TTC549 (cell line): ENCODE results near the gene GTF2H1.
"Not testable (repeated sequence)": the region's sequence is repeated elsewhere in the genome, so short reads cannot be mapped to it uniquely, and the experiment has no call there.

Experiments used
- FAIRE-seq: peaks from 2 replicates; lab custom pipeline; 2012; peaks lifted over from hg19 to GRCh38; lab: Jason Lieb, UNC

GTF2H1 gene

DNA sequence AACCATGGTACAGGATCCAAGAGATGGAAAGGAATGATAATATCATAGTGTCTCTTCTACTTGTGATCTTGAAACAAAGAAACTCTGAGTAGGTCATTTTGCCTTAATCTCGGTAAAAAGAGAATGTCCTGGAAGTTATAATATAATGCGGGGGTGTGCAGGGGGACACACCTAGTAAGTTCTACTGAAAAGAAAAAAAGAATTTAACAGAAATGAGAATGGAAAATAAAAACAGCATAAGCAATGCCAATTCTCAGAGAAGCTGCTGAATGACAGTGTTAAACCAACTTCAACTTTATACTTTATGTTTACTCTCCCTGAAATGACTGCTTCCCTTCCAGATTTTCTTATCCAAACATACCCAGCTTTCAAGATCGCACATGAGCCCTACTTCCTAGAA lies 2.5 kb upstream of the GTF2H1 start:
- no peak for FAIRE-seq

DNA sequence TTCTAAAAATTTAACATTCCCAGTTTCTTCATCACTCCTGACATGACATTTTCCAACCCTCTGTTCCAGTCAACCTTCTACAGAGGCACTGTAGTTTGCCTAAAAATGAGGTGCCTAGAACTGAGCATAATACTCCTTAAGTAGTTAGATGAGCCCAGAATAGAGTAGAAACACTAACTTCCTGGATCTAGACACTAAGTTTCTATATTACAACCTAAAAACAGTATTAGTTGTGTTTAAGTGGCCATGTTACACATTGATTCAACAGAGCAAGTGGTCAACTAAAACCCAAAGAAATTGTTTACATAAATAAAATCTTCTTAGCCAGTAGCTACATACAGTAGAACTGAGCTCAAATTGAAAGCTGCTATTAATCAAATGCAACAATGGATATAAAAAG lies 1.8 kb upstream of the GTF2H1 start:
- FAIRE-seq, result no peak

DNA sequence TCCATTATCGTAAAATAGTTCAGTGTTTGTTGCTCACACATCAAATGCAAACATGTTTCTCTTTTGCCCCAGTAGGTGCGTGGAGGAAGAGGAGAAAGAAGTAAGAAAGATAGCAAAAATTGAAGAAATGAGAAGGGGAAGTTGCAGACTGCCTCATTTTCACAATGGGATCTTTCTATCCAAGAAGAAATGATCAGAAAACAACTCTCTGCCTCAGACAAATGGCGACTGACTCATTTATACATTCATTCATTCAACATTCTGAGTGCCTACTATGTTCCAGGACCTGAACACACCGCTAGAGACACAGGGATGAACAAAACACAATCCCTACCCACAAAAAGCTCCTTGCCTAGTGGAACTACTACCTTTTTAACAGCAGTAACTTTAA lies 794 bp upstream of the GTF2H1 start:
- FAIRE-seq, result no peak

DNA sequence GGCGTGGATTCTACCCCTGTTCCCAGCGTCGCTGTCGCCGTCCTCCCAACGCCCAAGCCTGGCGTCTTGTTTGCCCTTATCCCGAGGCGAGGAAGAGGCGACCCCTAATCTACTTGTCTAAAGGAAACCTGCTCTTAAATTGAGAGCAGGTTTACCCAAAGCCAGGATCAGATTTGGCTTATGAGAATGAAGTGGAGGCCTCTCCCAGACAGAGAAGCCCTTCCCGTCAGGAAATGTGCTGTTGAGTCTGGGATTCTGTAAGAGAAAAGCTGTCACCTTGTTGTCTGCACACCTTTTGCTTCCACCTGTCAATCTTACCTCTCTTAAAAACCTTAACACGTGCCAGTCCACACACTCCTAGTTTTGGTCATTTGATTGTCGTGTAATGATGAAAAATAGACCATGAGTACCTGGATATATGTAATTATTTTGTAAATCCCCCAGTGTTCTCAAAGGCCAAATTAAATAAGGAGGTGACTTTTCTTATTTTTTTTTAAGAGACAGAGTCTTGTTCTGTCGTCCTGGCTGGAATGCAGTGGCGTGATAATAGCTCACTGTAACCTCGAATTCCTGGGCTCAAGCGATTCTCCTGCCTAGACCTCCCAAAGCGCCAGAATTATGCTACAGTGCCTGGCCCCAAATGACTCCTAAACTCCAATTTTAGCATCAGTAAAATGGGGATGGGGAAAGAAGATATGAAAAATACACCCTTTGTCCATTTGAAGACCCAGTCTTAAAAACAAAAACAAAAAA lies 627 bp downstream of the GTF2H1 start:
- FAIRE-seq, result no peak

DNA sequence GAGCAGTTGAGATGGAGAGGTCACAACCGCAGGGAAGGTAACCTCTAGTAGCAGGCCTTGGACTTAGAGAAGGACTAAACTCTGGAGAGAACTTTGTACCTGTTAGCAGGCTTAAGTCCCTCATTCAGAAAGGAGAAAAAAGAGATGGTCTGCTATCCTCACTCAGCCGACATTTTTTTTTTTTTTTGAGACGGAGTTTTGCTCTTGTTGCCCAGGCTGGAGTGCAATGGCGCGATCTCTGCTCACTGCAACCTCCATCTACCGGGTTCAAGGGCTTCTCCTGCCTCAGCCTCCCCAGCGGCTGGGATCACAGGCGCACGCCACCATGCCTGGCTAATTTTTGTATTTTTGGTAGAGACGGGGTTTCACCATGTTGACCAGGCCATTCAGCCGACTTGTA lies 1.5 kb downstream of the GTF2H1 start:
- not testable (repeated sequence) for FAIRE-seq

DNA sequence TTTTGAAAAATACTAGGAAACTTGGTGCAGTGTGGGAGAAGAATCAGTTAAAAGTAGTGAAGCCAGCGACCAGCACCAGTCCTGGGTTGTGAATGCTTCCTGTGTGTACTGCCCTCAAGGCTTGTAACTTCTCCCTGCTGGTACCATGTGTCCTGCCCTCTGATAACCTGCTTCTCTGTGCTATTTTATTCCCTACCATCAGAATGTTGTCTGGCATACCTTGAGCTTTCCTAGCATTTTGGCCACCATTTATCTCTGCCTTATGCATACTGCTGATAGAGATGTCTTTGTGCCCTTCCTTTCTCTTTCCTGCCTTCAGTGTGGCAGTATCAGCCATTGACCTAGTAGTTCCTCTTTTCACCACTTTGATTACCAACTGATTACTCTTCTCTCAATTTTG lies 2.0 kb downstream of the GTF2H1 start:
- FAIRE-seq, result no peak

DNA sequence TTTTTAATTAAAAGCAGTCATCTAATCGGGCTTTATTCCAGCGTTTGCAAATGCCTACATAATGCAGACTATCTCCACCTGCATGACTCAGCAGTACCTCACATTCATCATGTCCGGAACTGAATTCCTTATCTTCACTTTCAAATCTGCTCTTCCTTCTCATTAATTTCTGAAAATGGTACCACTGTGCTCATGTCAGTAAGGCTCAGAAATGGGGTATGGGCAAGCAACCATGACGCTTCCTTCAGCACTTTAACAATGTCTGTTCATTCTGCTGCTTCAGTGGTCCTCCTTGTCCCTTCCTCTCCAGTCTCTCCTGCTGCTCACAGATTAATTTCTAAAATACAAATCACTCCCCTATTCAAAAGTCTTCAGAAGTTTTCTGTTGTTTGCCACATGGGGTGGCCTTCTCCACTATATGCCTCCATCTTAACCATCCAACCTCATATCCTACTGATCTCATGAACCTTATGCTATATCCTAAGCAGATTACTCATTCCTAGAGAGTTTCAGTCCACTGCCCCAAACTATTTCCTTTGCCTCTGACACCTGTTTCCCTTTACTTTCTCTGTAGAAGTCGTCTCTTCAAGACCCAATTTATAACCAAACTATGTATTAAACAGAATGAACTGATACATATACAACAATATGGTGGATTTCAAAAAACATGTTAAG lies 7.0 kb downstream of the GTF2H1 start:
- FAIRE-seq, result no peak

DNA sequence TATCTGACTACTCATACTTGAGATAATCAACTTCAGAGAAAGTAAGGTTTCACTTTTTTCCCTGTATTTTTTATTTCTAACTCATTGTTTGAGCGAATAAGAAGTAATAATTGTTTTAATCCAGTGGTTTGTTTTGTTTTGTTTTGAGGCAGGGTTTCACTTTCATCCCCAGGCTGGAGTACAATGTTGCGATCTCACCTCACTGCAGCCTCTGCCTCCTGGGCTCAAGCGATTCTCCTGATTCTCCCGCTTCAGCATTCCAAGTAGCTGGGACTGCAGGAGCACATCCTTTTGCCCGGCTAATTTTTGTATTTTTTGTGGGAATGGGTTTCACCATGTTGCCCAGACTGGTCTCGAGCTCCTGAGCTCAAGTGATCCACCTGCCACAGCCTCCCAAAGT lies 8.6 kb downstream of the GTF2H1 start:
- no peak for FAIRE-seq

DNA sequence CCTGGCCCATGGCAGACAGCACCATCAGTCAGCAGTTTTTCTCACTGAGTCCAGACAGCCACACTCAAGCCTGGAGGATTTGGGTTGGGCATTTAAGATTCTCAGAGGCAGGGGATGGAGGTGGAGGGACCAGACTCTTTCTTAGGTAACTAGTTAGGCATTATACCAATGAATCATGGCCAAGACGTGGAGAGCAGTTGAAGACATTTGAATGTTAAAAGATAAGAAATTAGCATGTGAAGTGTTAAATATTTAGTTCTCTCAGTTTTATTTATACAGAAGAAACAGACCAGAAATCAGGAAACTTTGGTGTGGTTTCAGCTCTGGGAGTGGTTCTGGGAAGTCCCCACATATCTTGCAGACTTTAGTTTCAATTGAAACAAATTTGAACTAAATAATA lies 9.9 kb downstream of the GTF2H1 start:
- FAIRE-seq, result no peak

DNA sequence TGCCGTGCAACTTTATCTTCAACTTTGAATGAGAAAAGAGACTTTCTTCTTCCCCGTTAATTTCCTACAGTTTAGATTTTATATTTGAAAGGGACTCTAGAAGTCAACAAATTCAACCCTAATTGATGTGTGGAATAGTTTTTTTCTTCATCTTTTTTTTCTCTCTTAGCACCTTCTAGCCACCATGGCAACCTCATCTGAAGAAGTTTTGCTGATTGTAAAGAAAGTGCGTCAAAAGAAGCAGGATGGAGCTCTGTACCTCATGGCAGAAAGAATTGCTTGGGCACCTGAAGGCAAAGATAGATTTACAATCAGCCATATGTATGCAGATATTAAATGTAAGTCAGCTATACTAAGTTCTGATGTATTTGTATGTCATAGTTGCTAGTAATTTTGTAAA lies 10.5 kb downstream of the GTF2H1 start:
- FAIRE-seq, result no peak

DNA sequence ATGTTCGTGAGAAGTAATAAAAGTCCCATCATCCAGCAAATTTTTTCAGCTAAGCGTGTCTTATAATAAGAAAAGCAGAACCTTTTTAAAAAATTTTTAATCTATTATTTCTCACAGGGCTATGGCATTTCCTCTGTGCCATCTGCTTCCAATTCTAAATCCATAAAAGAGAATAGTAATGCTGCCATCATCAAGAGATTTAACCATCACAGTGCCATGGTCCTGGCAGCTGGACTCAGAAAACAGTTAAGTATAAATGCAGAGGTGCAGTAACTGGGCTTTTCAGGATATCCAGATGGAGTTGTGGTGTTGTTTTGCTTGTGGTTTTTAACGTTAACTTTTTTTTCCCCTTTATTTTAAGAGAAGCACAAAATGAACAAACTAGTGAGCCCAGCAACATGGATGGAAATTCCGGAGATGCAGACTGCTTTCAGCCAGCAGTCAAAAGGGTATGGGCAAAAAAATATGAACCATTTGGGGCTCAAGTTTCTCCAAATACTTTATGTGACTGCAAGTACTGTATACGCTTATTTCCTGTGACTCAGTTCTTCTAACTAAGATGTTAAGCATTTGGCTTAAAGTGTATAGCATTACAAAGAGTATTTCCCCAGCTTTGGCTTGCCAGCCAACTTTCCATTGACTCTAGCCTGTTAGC lies 25.2 kb downstream of the GTF2H1 start:
- no peak for FAIRE-seq

DNA sequence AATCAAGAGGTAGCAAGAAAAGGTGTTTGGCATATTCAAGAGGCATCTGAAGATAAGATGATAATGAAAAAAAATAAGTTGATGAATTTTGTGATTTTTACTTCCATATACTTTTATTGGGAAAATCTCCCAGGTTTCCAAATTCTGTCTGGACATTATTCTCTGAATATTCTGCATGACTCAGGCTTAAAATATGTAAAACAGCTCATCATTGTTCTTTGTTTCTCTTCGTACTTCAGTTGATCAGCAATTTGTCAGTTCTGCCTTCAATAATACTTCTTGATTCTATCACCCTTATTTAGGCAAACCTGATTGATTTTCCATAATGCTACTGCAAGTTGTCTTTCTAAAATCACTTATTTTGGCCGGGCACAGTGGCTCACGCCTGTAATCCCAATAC lies 30.2 kb downstream of the GTF2H1 start:
- no peak for FAIRE-seq

DNA sequence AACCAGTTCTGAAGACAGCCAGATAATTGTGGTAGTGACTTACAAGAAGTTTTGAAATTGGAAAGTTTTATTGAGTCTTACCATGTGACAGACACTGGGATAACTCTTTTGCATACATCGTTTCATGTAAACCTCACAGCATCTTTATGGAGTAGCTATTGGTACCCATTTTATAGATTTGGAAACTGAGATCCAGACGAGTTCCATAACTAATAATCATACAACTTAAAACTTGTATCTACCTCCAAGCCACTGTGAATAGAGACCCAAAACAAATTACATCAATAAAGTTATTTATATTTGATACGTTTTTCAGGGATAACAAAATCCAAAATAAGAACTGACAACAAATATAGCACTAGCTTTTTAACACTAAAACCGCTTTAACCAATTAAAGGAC lies 36.3 kb downstream of the GTF2H1 start:
- no peak for FAIRE-seq

DNA sequence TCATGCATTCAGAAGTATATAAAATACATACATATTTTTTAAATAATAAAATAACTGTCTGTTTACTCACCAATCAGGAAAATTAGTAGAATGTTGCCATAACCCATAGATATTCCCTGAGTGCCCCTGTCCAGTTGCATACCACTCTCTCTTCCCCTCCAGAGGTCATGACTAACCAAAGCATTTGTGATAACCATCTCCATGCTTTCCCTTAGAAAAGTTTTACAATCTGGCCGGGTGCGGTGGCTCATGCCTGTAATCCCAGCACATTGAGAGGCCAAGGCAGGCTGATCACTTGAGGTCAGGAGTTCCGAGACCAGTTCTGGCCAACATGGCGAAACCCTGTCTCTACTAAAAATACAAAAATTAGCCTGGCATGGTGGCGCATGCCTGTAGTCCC lies 38.8 kb downstream of the GTF2H1 start:
- FAIRE-seq, result no peak

DNA sequence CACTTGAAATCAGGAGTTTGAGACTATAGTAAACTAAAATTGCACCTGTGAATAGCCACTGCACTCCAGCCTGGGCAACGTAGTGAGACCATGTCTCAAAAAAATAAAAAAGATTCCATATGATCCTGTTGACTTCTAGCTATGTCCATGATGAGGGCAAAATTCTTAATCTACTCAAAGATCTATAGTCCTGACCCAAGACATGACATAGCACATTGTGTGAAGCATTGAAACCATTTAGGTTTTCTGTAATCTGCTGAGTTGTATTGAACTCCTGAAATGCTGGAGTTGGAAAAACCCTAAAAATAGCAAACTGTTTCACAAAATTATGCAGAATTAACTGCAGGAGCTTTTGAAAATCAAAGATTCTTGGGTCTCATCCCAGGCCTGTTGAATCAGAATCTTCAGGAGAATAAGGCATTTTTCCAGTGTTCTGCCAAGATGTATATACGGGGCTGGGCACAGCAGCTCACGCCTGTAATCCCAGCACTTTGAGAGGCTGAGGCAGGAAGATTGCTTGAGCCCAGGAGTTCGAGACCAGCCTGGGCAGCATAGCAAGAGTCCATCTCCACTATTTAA lies 42.2 kb downstream of the GTF2H1 start:
- no peak for FAIRE-seq

DNA sequence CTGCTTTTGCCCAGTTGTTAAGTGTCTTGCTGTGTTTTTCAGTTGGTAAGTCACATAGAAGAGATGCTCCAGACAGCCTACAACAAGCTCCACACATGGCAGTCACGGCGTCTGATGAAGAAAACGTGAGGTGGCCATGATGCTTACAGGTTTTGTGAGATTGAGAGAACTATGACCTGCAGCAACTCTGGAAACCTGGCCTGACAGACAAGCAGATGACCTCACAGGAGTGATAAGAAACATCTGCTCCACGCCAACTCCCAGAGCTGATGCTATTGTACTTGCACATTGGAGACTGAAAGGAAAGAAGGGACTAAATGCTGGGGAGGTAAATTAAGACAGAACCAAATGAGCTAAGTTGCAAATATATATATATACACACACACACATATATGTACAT lies 43.4 kb downstream of the GTF2H1 start:
- no peak for FAIRE-seq

DNA sequence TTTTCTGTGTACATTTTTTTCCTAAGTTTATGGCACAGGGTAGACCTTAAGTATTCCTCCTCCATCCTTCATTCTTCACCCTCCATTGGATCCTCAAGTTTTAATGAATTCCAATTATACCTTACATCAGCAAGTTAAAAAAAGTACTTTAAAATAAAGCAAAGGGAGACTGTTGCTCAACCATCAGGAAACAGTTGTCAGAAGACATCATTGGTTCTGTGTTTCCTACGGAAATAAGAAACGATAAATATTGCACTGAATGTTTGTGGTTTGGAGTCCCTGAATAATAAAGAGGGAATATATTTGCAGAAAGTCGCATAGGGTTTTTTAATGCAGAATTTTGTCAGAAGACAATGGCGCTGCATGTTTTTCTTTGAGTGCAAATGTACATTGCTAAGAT lies 43.9 kb downstream of the GTF2H1 start:
- no peak for FAIRE-seq

DNA sequence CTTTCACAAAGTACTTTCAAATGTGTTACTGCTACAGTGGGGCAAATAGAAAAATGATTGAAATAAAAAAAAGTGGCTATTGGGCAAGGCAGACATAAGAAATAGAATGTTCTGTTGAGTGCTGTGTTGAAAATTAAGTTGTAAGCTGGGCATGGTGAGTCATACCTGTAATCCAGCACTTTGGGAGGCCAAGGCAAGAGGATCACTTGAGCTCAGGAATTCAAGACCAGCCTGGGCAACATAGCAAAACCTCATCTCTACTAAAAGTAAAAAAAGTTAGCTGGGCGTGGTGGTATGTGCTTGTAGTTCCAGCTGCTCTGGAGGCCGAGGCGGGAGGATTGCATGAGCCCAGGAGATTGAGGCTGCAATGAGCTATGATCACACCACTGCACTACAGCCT lies 45.1 kb downstream of the GTF2H1 start:
- no peak for FAIRE-seq

DNA sequence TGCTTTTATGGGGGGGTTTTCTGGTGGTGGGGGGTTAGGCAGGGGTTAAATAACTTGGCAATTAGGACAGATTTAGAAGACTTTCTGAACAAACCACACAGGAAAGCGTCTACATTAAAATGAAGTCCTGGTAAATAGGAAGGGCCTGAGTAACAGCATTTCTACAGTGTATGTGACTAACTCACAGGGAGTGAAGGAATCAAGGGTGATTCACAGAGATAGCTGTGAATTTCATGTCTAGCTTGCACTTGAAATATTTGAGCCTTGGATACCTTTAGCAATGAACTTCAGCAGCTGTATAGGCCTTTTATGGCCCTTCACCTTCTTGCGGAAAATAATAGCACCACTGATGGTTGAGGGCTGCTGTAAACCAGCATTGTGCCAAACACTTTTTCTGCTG lies 45.9 kb downstream of the GTF2H1 start:
- FAIRE-seq, result no peak

DNA sequence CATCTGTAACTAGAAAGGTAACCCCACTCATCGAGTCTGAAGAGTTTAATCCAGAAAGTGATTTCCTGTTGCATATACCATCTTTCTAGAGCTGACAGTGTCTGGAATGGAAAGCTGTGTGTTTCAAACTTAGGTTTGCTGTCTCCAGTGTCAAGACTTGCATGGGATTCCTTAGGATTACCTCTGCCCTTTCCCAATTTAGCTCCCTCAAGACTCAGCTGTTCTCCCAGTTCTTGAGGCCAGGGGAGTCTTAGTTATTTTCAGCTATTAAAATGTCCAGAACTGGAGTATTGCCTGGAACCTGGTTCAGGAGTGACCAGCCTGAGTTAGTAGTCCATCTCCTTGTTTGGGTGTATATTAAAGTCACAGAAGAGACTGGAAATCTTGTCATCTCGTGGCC lies 47.0 kb downstream of the GTF2H1 start:
- no peak for FAIRE-seq

DNA sequence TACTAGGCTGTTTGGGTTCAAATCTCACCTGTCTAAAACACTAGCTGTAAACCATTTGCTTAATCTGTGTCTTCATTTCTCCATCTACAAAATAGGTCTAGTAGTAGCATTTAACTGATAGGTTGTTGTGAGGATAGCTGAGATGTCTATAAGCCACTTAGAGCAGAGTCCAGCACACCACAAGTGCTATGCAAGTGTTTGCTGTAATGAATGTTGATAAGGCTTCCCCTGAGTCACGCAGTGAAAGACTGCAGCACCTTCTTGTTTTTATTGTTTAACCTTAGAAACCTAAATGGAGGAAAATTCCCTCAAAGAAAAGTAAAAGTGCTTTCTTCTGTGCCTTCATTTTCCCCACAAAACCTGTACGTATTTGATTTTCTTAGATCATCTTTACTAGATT lies 48.9 kb downstream of the GTF2H1 start:
- no peak for FAIRE-seq

DNA sequence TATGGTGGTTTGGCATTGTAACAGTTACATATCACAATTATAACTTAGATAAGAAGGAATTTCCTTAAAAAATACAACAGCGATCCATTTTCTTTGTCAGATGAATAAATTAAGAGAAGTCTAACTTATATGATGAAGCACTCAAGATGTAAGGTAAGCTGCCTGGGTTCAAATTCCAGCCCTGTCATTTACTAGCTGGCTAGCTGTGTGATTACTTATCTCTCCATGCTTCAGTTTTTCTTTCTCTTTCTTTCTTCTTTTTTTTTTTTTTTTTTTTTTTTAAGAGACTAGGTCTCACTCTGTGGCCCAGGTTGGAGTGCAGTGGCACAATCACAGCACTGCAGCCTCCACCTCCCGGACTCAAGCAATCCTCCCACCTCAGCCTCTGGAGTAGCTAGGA lies 49.8 kb downstream of the GTF2H1 start:
- no peak for FAIRE-seq

DNA sequence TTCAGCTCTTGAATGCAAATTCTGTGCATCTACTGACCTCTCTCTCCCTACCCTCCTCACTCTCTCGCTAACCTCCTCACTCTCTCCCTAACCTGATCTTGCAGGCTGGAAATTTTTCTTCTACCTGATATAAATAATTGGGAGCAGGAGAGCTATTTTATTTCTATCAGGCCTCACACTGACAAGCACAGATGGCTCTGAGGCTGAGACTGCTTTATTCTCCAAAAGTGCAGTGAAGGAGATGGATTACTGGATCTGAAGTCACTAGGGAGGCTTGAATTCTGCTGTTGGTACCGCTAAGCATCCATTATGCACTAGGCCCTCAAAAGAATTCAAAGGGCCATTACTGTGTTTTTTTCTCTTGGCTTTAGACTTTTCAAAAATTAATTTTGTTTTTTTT lies 52.6 kb downstream of the GTF2H1 start:
- no peak for FAIRE-seq
